Natural killer cell (primary cell): ENCODE results near the gene LRRC8E. TPM values are rescaled to one million over a fixed set of nuclear protein-coding genes. Genes with fewer than 3 reads are reported as not detected.

ENCODE experiments used
- ATAC-seq, 3 donors: fragments of 150-1000 bp in 2 of 3; fragments of 200-7000 bp in 1 of 3; cut with Tn5 transposase; 1 replicate in 1 of 3; 2 replicates in 2 of 3; pipeline ENCODE4 v1.10.0; 2021; ENCODE audit warnings: mild to moderate bottlenecking in 2 of 3, moderate library complexity in 2 of 3
- DNase-seq, 2 donors: peaks; one replicate each; pipeline versions ENCODE4 v3.0.0 to v3.0.0-alpha.2; 2013 to 2021; ENCODE audit warnings: mixed read lengths in 1 of 2
- H3K27ac ChIP-seq: one replicate; pipeline ENCODE4 v1.5.1; 2013; ENCODE audit warnings: mild to moderate bottlenecking, low read length
- H3K27me3 ChIP-seq: one replicate; pipeline ENCODE4 v1.6.1; 2013; ENCODE audit warnings: low read length; ENCODE audit not compliant: control insufficient read depth, insufficient read depth
- H3K36me3 ChIP-seq: one replicate; pipeline ENCODE4 v1.6.1; 2013; ENCODE audit warnings: low read length; ENCODE audit not compliant: control insufficient read depth, insufficient read depth
- H3K4me1 ChIP-seq: one replicate; pipeline ENCODE4 v1.6.1; 2013; ENCODE audit warnings: low read length; ENCODE audit not compliant: control insufficient read depth, insufficient read depth
- H3K4me3 ChIP-seq: one replicate; pipeline ENCODE4 v1.5.1; 2013; ENCODE audit warnings: low read length
- H3K9me3 ChIP-seq: one replicate; pipeline ENCODE4 v1.6.1; 2013; ENCODE audit warnings: low read length; ENCODE audit not compliant: control insufficient read depth, insufficient read depth
- H3K27ac Mint-ChIP-seq, 2 donors: one replicate each; pipeline ENCODE4 v1.8.0; 2022; ENCODE audit warnings: mild to moderate bottlenecking in 2 of 2, mixed read lengths in 2 of 2, moderate library complexity in 1 of 2
- H3K27me3 Mint-ChIP-seq, 2 donors: one replicate each; pipeline ENCODE4 v1.8.0; 2022; ENCODE audit warnings: low read depth in 2 of 2, mixed read lengths in 2 of 2
- H3K36me3 Mint-ChIP-seq: one replicate; pipeline ENCODE4 v1.8.0; 2022; ENCODE audit warnings: mixed read lengths
- H3K4me1 Mint-ChIP-seq, 2 donors: one replicate each; pipeline ENCODE4 v1.8.0; 2022; ENCODE audit warnings: mixed read lengths in 2 of 2
- H3K4me3 Mint-ChIP-seq: one replicate; pipeline ENCODE4 v1.8.0; 2022; ENCODE audit warnings: mild to moderate bottlenecking, moderate library complexity, mixed read lengths
- H3K9me3 Mint-ChIP-seq, 2 donors: one replicate each; pipeline ENCODE4 v1.8.0; 2022; ENCODE audit warnings: mixed read lengths in 2 of 2
- CTCF ChIP-seq: fragments of 200-600 bp; IDR thresholded peaks from one replicate; pipeline ENCODE4 v1.8.0; 2022; ENCODE audit warnings: antibody characterized with exemption
- WGBS: methylation state at CpG from one replicate; pipeline ENCODE4 v1.1.7; 2013; ENCODE audit warnings: missing lambda C conversion rate; ENCODE audit not compliant: insufficient coverage; 5-methylcytosine and 5-hydroxymethylcytosine counted together
- intact Hi-C: fragments of 100-400 bp; cut with micrococcal nuclease; formaldehyde crosslinking; loops from one replicate; pipeline ENCODE4 v1.14.2; 2022
- total RNA-seq, 4 donors: library from RNA; stranded (reverse); fragments of 120-200 nt in 1 of 4; gene quantifications; one replicate each; pipeline versions ENCODE4 v1.2.3 to v1.2.4, GENCODE V29; 2013 to 2022

The LRRC8E gene
- total RNA-seq, 3 donors from 2014 or later (not counting 1 experiment from before 2014, with no cell fraction given): not detected

- H3K27me3 ChIP-seq: no peaks in the 10 kb centered on the region
- H3K27me3 Mint-ChIP-seq: no peaks in the 10 kb centered on the region
- no peak overlapping the region for H3K27ac Mint-ChIP-seq
- no peak for TF ChIP-seq CTCF
- no peak overlapping the region for H3K27ac ChIP-seq
- H3K36me3 ChIP-seq: no peaks in the 10 kb centered on the region
- no peak overlapping the region for H3K4me3 Mint-ChIP-seq
- no peaks in the 10 kb centered on the region for H3K36me3 Mint-ChIP-seq
- no peak for ATAC-seq
- H3K9me3 Mint-ChIP-seq: no peaks in the 10 kb centered on the region
- H3K4me1 ChIP-seq: no peaks in the 10 kb centered on the region
- no peak overlapping the region for H3K4me3 ChIP-seq
- no peak for DNase-seq
- no peaks in the 10 kb centered on the region for H3K9me3 ChIP-seq
- WGBS: 97% methylated on average over 5 of the region's 5 CpGs
- H3K4me1 Mint-ChIP-seq: peaks cover 0 to under 1% of the 10 kb centered on the region in 2 donors
- intact Hi-C loops: no loop called here
Observed at GRCh38 chr19:7844405-7844804, 43.9 kb upstream of the LRRC8E start.

- H3K4me1 Mint-ChIP-seq: no peaks in the 10 kb centered on the region
- ATAC-seq: no peak
- H3K4me3 Mint-ChIP-seq: no peak overlapping the region
- H3K9me3 ChIP-seq: no peaks in the 10 kb centered on the region
- no peaks in the 10 kb centered on the region for H3K4me1 ChIP-seq
- intact Hi-C loops: no loop called here
- DNase-seq: no peak
- WGBS: 91% methylated on average over 10 of the region's 10 CpGs
- no peaks in the 10 kb centered on the region for H3K27me3 Mint-ChIP-seq
- no peak overlapping the region for H3K27ac Mint-ChIP-seq
- no peak overlapping the region for H3K4me3 ChIP-seq
- no peaks in the 10 kb centered on the region for H3K9me3 Mint-ChIP-seq
- H3K27ac ChIP-seq: no peak overlapping the region
- H3K36me3 Mint-ChIP-seq: no peaks in the 10 kb centered on the region
- no peaks in the 10 kb centered on the region for H3K36me3 ChIP-seq
- no peaks in the 10 kb centered on the region for H3K27me3 ChIP-seq
- TF ChIP-seq CTCF: no peak
Observed at GRCh38 chr19:7844951-7845350, 43.4 kb upstream of the LRRC8E start.

- WGBS: 93% methylated on average over 20 of the region's 20 CpGs
- H3K27ac Mint-ChIP-seq: no peak overlapping the region
- H3K4me3 Mint-ChIP-seq: no peak overlapping the region
- ATAC-seq (no peak), DNase-seq (no peak)
- no peaks in the 10 kb centered on the region for H3K4me1 ChIP-seq
- H3K36me3 Mint-ChIP-seq: no peaks in the 10 kb centered on the region
- H3K36me3 ChIP-seq: no peaks in the 10 kb centered on the region
- H3K27me3 Mint-ChIP-seq: no peaks in the 10 kb centered on the region
- intact Hi-C loops: no loop called here
- no peaks in the 10 kb centered on the region for H3K9me3 Mint-ChIP-seq
- TF ChIP-seq CTCF: no peak
- no peak overlapping the region for H3K4me3 ChIP-seq
- H3K9me3 ChIP-seq: no peaks in the 10 kb centered on the region
- no peaks in the 10 kb centered on the region for H3K27me3 ChIP-seq
- H3K4me1 Mint-ChIP-seq: no peaks in the 10 kb centered on the region
- H3K27ac ChIP-seq: no peak overlapping the region
Observed at GRCh38 chr19:7845390-7846154, 42.7 kb upstream of the LRRC8E start.

- WGBS: 94% methylated on average over 17 of the region's 19 CpGs
- H3K36me3 Mint-ChIP-seq: no peaks in the 10 kb centered on the region
Observed at GRCh38 chr19:7846155-7846646, 42.1 kb upstream of the LRRC8E start.

More at GRCh38 chr19:7846155-7846646, 42.1 kb upstream of the LRRC8E start:
- H3K27me3 Mint-ChIP-seq: no peaks in the 10 kb centered on the region
- no peaks in the 10 kb centered on the region for H3K9me3 ChIP-seq
- ATAC-seq: no peak
- no peaks in the 10 kb centered on the region for H3K9me3 Mint-ChIP-seq
- H3K27ac ChIP-seq: no peak overlapping the region
- intact Hi-C loops: no loop called here
- no peak overlapping the region for H3K4me3 ChIP-seq
- H3K27ac Mint-ChIP-seq: no peak overlapping the region
- DNase-seq: no peak
- no peaks in the 10 kb centered on the region for H3K27me3 ChIP-seq
- no peaks in the 10 kb centered on the region for H3K4me1 Mint-ChIP-seq
- H3K36me3 ChIP-seq: no peaks in the 10 kb centered on the region
- H3K4me1 ChIP-seq: no peaks in the 10 kb centered on the region
- no peak overlapping the region for H3K4me3 Mint-ChIP-seq
- no peak for TF ChIP-seq CTCF
